NCI-H2081 (cell line): ENCODE measurements around the gene FEN1.
A peak's percentile ranks its signal among the peaks of the same experiment; 100 is the strongest.

Source experiments
- DNase-seq, 2 experiments: peaks; one replicate each; lab custom pipeline; 2025; lab: John Stamatoyannopoulos, UW

Gene FEN1

GRCh38 chr11:61795459-61795858 lies 2.7 kb downstream of the FEN1 start:
- DNase-seq: no peak

- no peak for DNase-seq
These were observed 3.3 kb downstream of the FEN1 start for GRCh38 chr11:61795876-61796526.

GRCh38 chr11:61797263-61797944 lies 4.7 kb downstream of the FEN1 start:
- peak; percentile 74 to 77 for DNase-seq

GRCh38 chr11:61799665-61800284 lies 7.1 kb downstream of the FEN1 start:
- no peak for DNase-seq

GRCh38 chr11:61800331-61801281 lies 7.9 kb downstream of the FEN1 start:
- no peak for DNase-seq

- no peak for DNase-seq
These were observed 9.9 kb downstream of the FEN1 start for GRCh38 chr11:61802605-61803004.

- no peak for DNase-seq
These were observed 11.4 kb downstream of the FEN1 start for GRCh38 chr11:61803889-61804647.

GRCh38 chr11:61805146-61805545 lies 12.4 kb downstream of the FEN1 start:
- no peak for DNase-seq

GRCh38 chr11:61806785-61807184 lies 14.1 kb downstream of the FEN1 start:
- no peak for DNase-seq

GRCh38 chr11:61810671-61811175 lies 18.0 kb downstream of the FEN1 start:
- no peak for DNase-seq

GRCh38 chr11:61811831-61812230 lies 19.1 kb downstream of the FEN1 start:
- no peak for DNase-seq

- DNase-seq: no peak
These were observed 20.2 kb downstream of the FEN1 start for GRCh38 chr11:61812736-61813411.

GRCh38 chr11:61814247-61814957 lies 21.7 kb downstream of the FEN1 start:
- DNase-seq: peak in 1 of 2 experiments; percentile 43

GRCh38 chr11:61814958-61815789 lies 22.5 kb downstream of the FEN1 start:
- DNase-seq: peak; percentile 85 to 88

- peak; percentile 63 to 76 for DNase-seq
These were observed 23.4 kb downstream of the FEN1 start for GRCh38 chr11:61815790-61816735.

GRCh38 chr11:61816736-61817455 lies 24.2 kb downstream of the FEN1 start, which contains the start of gene FADS1:
Gene FADS1, minus strand, starts transcription at chr11:61817003. Its CDS starts 74 bp downstream, at chr11:61816929.
- DNase-seq: peak; percentile 97 to 98
